Central memory CD8-positive, alpha-beta T cell (primary cell): Measurements from ENCODE around the gene GPS1.

ENCODE experiments used
- ATAC-seq: fragments of 150-1000 bp; cut with Tn5 transposase; replicated peaks from 2 replicates; pipeline ENCODE4 v1.10.0; 2022; ENCODE audit warnings: mild to moderate bottlenecking, moderate FRiP score, moderate number of reproducible peaks; ENCODE audit not compliant: poor library complexity, severe bottlenecking; ENCODE audit errors: extremely low read depth
- DNase-seq, 2 donors: peaks; one replicate each; pipeline ENCODE4 v3.0.0; 2021; ENCODE audit warnings: low spot score in 2 of 2
- H3K27ac Mint-ChIP-seq: one replicate; pipeline ENCODE4 v1.8.0; 2022; ENCODE audit warnings: low read depth, mild to moderate bottlenecking, moderate library complexity, mixed read lengths
- H3K27me3 Mint-ChIP-seq: one replicate; pipeline ENCODE4 v1.8.0; 2022; ENCODE audit warnings: mixed read lengths
- H3K36me3 Mint-ChIP-seq: one replicate; pipeline ENCODE4 v1.8.0; 2022; ENCODE audit warnings: mild to moderate bottlenecking, moderate library complexity, mixed read lengths; ENCODE audit not compliant: insufficient read depth
- H3K4me1 Mint-ChIP-seq: one replicate; pipeline ENCODE4 v1.8.0; 2022; ENCODE audit warnings: mixed read lengths
- H3K4me3 Mint-ChIP-seq: one replicate; pipeline ENCODE4 v1.8.0; 2022; ENCODE audit warnings: mild to moderate bottlenecking, moderate library complexity, mixed read lengths
- H3K9me3 Mint-ChIP-seq: one replicate; pipeline ENCODE4 v1.8.0; 2022; ENCODE audit warnings: mixed read lengths

GPS1 gene

GRCh38 chr17:82101301-82101715 is 49.6 kb downstream of the GPS1 start:
- no peaks in the 10 kb centered on the region for H3K9me3 Mint-ChIP-seq
- peak overlapping the region; percentile 84 for H3K27ac Mint-ChIP-seq
- peaks cover 21% of the 10 kb centered on the region for H3K4me1 Mint-ChIP-seq
- no peaks in the 10 kb centered on the region for H3K27me3 Mint-ChIP-seq
- DNase-seq (no peak), ATAC-seq (no peak)
- peaks cover 7% of the 10 kb centered on the region for H3K36me3 Mint-ChIP-seq
- H3K4me3 Mint-ChIP-seq = no peak overlapping the region

- Mint-ChIP-seq H3K27me3 (no peaks in the 10 kb centered on the region), H3K4me3 (no peak overlapping the region), H3K27ac (no peak overlapping the region), H3K9me3 (no peaks in the 10 kb centered on the region), H3K36me3 (peaks cover 7% of the 10 kb centered on the region), H3K4me1 (peaks cover 25% of the 10 kb centered on the region)
- ATAC-seq (no peak), DNase-seq (no peak)
Measured at GRCh38 chr17:82101767-82102679, 50.3 kb downstream of the GPS1 start.

- Mint-ChIP-seq H3K9me3 (no peaks in the 10 kb centered on the region), H3K27ac (peak overlapping the region; percentile 44), H3K4me1 (peaks cover 25% of the 10 kb centered on the region), H3K36me3 (peaks cover 7% of the 10 kb centered on the region), H3K27me3 (no peaks in the 10 kb centered on the region), H3K4me3 (no peak overlapping the region)
- ATAC-seq (no peak), DNase-seq (no peak)
Measured at GRCh38 chr17:82103553-82104451, 52.1 kb downstream of the GPS1 start.

GRCh38 chr17:82104797-82105416 is 53.2 kb downstream of the GPS1 start:
- Mint-ChIP-seq H3K9me3 (no peaks in the 10 kb centered on the region), H3K27ac (peak overlapping the region; percentile 96), H3K27me3 (no peaks in the 10 kb centered on the region), H3K4me3 (peak overlapping the region; percentile 90), H3K4me1 (peaks cover 18% of the 10 kb centered on the region), H3K36me3 (peaks cover 6% of the 10 kb centered on the region)
- no peak for ATAC-seq
- no peak for DNase-seq

GRCh38 chr17:82105417-82105881 is 53.8 kb downstream of the GPS1 start:
- Mint-ChIP-seq H3K9me3 (no peaks in the 10 kb centered on the region), H3K27me3 (no peaks in the 10 kb centered on the region), H3K4me3 (peak overlapping the region; percentile 90), H3K4me1 (peaks cover 18% of the 10 kb centered on the region), H3K27ac (peak overlapping the region; percentile 96), H3K36me3 (peaks cover 6% of the 10 kb centered on the region)
- DNase-seq (no peak), ATAC-seq (no peak)

GRCh38 chr17:82105882-82106687 is 54.4 kb downstream of the GPS1 start:
- H3K27ac Mint-ChIP-seq = peak overlapping the region; percentile 96
- H3K36me3 Mint-ChIP-seq = peaks cover 6% of the 10 kb centered on the region
- no peaks in the 10 kb centered on the region for H3K9me3 Mint-ChIP-seq
- H3K4me3 Mint-ChIP-seq = peak overlapping the region; percentile 90
- ATAC-seq = peak; percentile 76
- H3K4me1 Mint-ChIP-seq = peaks cover 18% of the 10 kb centered on the region
- H3K27me3 Mint-ChIP-seq = no peaks in the 10 kb centered on the region
- peak in 1 of 2 donors; percentile 31 for DNase-seq

- H3K4me1 Mint-ChIP-seq = peaks cover 18% of the 10 kb centered on the region
- peak overlapping the region; percentile 90 for H3K4me3 Mint-ChIP-seq
- ATAC-seq (peak; percentile 13), DNase-seq (no peak)
- H3K27me3 Mint-ChIP-seq = no peaks in the 10 kb centered on the region
- H3K36me3 Mint-ChIP-seq = peaks cover 4% of the 10 kb centered on the region
- no peaks in the 10 kb centered on the region for H3K9me3 Mint-ChIP-seq
- peak overlapping the region; percentile 96 for H3K27ac Mint-ChIP-seq
Measured at GRCh38 chr17:82106688-82107305, 55.1 kb downstream of the GPS1 start.
